Activated CD8-positive, alpha-beta T cell treated with anti-CD3 and anti-CD28 coated beads for 36 hours (primary cell): ENCODE data around the gene CYLD. TPM values are rescaled to one million over a fixed set of nuclear protein-coding genes. Genes with fewer than 3 reads are reported as not detected.

Experiments used
- ATAC-seq: fragments of 200-7000 bp; cut with Tn5 transposase; one replicate; pipeline ENCODE4 v1.10.0; 2021; ENCODE audit warnings: mild to moderate bottlenecking, moderate library complexity
- CTCF ChIA-PET: fragments of 350-600 bp; sonication (Branson Sonifier 250); formaldehyde crosslinking; loops from one replicate; lab custom pipeline; 2021; ENCODE audit warnings: antibody characterized with exemption; lab: Charles Lee
- POLR2A ChIA-PET: fragments of 350-600 bp; sonication (Branson Sonifier 250); formaldehyde crosslinking; loops from one replicate; lab custom pipeline; 2021; ENCODE audit warnings: antibody characterized with exemption; lab: Charles Lee
- DNase-seq: peaks from one replicate; pipeline ENCODE4 v3.0.0-alpha.2; 2020
- H3K27ac Mint-ChIP-seq: one replicate; pipeline ENCODE4 v1.8.0; 2021; ENCODE audit warnings: mild to moderate bottlenecking, mixed read lengths
- H3K27me3 Mint-ChIP-seq: one replicate; pipeline ENCODE4 v1.8.0; 2021; ENCODE audit warnings: mixed read lengths
- H3K36me3 Mint-ChIP-seq: one replicate; pipeline ENCODE4 v1.8.0; 2021; ENCODE audit warnings: low read depth, mixed read lengths
- H3K4me1 Mint-ChIP-seq: one replicate; pipeline ENCODE4 v1.8.0; 2021; ENCODE audit warnings: low read depth, mixed read lengths
- H3K4me3 Mint-ChIP-seq: one replicate; pipeline ENCODE4 v1.8.0; 2021; ENCODE audit warnings: mild to moderate bottlenecking, moderate library complexity, mixed read lengths
- H3K9me3 Mint-ChIP-seq: one replicate; pipeline ENCODE4 v1.8.0; 2021; ENCODE audit warnings: mixed read lengths
- intact Hi-C: fragments of 100-400 bp; cut with micrococcal nuclease; formaldehyde crosslinking; loops from one replicate; pipeline ENCODE4 v1.10.0; 2022
- total RNA-seq, 2 experiments: library from RNA; stranded (reverse); gene quantifications; one replicate each; pipeline ENCODE4 v1.2.3, GENCODE V29; 2021
- TF ChIP-seq, protein P1 (sequence below): fragments of 200-600 bp; IDR thresholded peaks from one replicate; pipeline ENCODE4 v1.8.0; 2022; ENCODE audit warnings: antibody characterized with exemption, mild to moderate bottlenecking

CYLD gene
- total RNA-seq, 2 experiments from 2014 or later, result 86.4 to 94.4 TPM

DNA sequence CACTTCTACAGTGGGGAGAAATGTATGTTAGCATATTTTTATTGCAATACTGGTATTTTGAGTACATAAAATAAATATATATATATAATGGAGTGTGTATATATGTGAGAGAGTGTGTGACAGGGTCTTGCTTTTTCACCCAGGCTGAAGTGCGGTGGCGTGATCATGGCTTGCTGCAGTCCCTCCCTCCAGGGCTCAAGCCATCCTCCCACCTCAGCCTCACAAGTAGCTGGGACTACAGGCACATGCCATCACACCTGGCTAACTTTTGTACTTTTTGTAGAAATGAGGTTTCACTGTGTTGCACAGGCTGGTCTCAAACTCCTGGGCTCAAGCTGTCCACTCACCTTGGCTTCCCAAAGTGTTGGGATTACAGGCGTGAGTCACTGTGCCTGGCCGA is 4.1 kb downstream of the CYLD start:
- Mint-ChIP-seq H3K4me3 (peak overlapping the region; percentile 93), H3K27ac (peak overlapping the region; percentile 97), H3K27me3 (no peaks in the 10 kb centered on the region), H3K36me3 (peaks cover 41% of the 10 kb centered on the region), H3K9me3 (no peaks in the 10 kb centered on the region), H3K4me1 (peaks cover 60% of the 10 kb centered on the region)
- intact Hi-C loops, result loop anchor here (5.0 to 10.0 kb wide), 6 partner anchors 61 to 721 kb away; partner anchors contain the start of genes BRD7, CNEP1R1 and SNX20
- TF ChIP-seq, protein P1, sequence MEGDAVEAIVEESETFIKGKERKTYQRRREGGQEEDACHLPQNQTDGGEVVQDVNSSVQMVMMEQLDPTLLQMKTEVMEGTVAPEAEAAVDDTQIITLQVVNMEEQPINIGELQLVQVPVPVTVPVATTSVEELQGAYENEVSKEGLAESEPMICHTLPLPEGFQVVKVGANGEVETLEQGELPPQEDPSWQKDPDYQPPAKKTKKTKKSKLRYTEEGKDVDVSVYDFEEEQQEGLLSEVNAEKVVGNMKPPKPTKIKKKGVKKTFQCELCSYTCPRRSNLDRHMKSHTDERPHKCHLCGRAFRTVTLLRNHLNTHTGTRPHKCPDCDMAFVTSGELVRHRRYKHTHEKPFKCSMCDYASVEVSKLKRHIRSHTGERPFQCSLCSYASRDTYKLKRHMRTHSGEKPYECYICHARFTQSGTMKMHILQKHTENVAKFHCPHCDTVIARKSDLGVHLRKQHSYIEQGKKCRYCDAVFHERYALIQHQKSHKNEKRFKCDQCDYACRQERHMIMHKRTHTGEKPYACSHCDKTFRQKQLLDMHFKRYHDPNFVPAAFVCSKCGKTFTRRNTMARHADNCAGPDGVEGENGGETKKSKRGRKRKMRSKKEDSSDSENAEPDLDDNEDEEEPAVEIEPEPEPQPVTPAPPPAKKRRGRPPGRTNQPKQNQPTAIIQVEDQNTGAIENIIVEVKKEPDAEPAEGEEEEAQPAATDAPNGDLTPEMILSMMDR, result no peak
- no peak for ATAC-seq
- ChIA-PET POLR2A (interaction anchor here (3.5 to 5.0 kb wide), 2 partner anchors 61 to 65 kb away, joined by 12 to 22 read pairs; partner anchors contain the start of gene SNX20), CTCF (interaction anchor here (1.0 to 12.6 kb wide), 11 partner anchors 10 to 721 kb away, joined by 3 to 340 read pairs (median 5); partner anchors contain the start of genes CNEP1R1 and SNX20)
- peak; percentile 37 for DNase-seq

DNA sequence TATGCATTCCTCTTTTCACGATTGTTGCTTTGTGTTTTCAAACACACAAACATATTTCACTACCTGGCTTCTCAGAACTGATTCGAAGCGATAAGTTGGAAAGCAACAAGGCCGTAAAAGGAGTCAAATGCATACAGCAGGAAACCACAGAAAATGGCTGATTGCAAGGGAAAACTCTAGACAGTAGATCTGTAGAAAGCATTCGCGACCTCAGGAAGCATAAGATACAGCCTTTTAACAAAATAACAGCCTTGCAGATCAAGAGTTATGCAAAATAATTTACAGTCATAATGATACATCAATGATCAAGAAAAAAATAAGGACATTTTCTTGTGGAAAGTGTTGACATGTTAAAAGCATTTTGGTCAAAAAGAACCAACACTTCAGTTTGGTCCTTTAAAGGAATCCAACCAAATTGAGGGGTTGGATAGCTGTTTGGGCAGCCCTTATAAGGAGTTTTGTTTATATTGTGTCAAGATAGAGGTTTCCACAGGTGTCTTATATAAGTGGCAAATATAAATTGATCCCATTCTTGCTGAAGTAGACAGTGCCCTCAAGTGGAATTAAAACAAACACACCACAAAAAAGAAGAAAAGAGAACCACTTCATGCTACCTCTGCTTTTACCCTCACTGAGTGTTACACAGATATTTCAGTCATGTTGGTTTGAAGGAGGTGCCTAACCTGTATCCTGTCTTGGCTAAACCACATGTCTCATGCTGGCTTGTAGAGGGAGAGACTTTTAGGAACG is 5.5 kb downstream of the CYLD start:
- ATAC-seq, result peak; percentile 66
- H3K4me3 Mint-ChIP-seq, result peak overlapping the region; percentile 69
- ChIA-PET CTCF (interaction anchor here (0.8 to 12.6 kb wide), 21 partner anchors 9 to 722 kb away, joined by 3 to 340 read pairs (median 4); partner anchors contain the start of genes CNEP1R1 and SNX20), POLR2A (interaction anchor here (1.1 to 5.0 kb wide), 4 partner anchors 16 to 81 kb away, joined by 3 to 22 read pairs (median 8); partner anchors contain the start of gene SNX20)
- DNase-seq, result peak; percentile 25
- intact Hi-C loops, result loop anchor here (5.0 to 10.0 kb wide), 6 partner anchors 60 to 723 kb away; partner anchors contain the start of genes BRD7, CNEP1R1 and SNX20
- no peaks in the 10 kb centered on the region for H3K9me3 Mint-ChIP-seq
- H3K27me3 Mint-ChIP-seq, result no peaks in the 10 kb centered on the region
- H3K36me3 Mint-ChIP-seq, result peaks cover 45% of the 10 kb centered on the region
- TF ChIP-seq, protein P1, result peak; percentile 79
- H3K4me1 Mint-ChIP-seq, result peaks cover 61% of the 10 kb centered on the region
- H3K27ac Mint-ChIP-seq, result peak overlapping the region; percentile 98

DNA sequence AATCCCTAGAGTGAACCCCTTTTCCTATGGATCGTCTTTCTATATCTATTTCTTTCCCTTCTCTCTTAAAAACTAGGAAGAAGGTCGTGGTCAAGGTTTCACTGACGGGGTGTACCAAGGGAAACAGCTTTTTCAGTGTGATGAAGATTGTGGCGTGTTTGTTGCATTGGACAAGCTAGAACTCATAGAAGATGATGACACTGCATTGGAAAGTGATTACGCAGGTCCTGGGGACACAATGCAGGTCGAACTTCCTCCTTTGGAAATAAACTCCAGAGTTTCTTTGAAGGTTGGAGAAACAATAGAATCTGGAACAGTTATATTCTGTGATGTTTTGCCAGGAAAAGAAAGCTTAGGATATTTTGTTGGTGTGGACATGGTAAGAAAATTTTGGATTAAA is 9.6 kb downstream of the CYLD start:
- peaks cover 45% of the 10 kb centered on the region for H3K36me3 Mint-ChIP-seq
- POLR2A ChIA-PET, result interaction anchor here (1.2 kb wide), 1 partner anchor 14 kb away, joined by 3 read pairs; no protein-coding TSS in a partner anchor
- CTCF ChIA-PET, result interaction anchor here (1.1 to 12.6 kb wide), 4 partner anchors 30 to 424 kb away, joined by 3 to 340 read pairs (median 43); no protein-coding TSS in a partner anchor

DNA sequence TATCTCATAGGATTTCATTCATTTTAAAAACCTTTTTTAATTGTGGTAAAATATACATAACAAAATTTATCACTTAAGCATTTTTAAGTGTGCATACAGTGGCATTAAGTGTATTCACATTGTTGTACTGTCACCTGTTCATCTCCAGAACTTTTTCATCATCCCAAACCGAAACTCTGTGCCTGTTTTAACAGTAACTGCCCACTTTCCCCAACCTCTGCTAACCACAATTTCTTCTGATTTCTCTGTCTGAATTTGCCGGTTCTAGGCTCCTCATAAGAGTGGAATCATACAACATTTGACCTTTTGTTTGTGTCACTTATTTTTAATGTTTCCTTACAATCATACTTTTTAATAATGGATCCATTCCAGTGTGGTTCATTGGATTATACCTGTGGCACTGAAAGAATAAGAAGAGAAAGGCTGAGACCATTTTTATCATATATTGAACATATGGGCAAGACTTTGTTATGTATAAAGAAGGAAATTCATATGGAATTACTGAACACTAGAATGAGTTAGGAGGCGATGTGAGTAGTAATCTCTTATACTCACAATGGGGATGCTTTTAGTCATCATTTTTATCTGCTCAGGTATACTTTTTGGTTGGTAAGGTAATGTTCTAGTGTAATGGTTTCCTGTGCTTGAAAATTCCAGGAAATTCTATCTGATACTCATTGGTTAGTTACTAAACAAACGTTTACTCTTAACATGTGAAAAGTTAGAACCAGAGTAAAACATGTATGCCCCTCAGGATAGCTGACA is 10.8 kb downstream of the CYLD start:
- Mint-ChIP-seq H3K36me3 (peaks cover 43% of the 10 kb centered on the region), H3K27me3 (no peaks in the 10 kb centered on the region), H3K4me1 (peaks cover 59% of the 10 kb centered on the region), H3K4me3 (no peak overlapping the region), H3K9me3 (no peaks in the 10 kb centered on the region), H3K27ac (peak overlapping the region; percentile 8)
- CTCF ChIA-PET, result interaction anchor here (2.7 to 12.6 kb wide), 3 partner anchors 53 to 426 kb away, joined by 8 to 340 read pairs (median 78); no protein-coding TSS in a partner anchor
- DNase-seq (no peak), ATAC-seq (no peak)
- TF ChIP-seq, protein P1, result no peak
- intact Hi-C loops, result no loop called here
- POLR2A ChIA-PET, result no interaction called here

More for the DNA sequence above, 9.6 kb downstream of the CYLD start:
- Mint-ChIP-seq H3K27ac (no peak overlapping the region), H3K27me3 (no peaks in the 10 kb centered on the region), H3K9me3 (no peaks in the 10 kb centered on the region), H3K4me1 (peaks cover 60% of the 10 kb centered on the region), H3K4me3 (no peak overlapping the region)
- ATAC-seq, result no peak
- intact Hi-C loops, result no loop called here
- TF ChIP-seq, protein P1, result no peak
- DNase-seq, result no peak
